H1 (cell line): ENCODE results near the gene EIF4A3. TPM values are rescaled to one million over a fixed set of nuclear protein-coding genes. Genes with fewer than 3 reads are reported as not detected.

Experiments
- EP300 ChIP-seq, 2 experiments: IDR thresholded peaks; 1 replicate in 1 of 2; 2 replicates in 1 of 2; pipeline ENCODE4 v1.6.1; 2011 to 2012; ENCODE audit warnings: low read depth in 2 of 2, low read length in 2 of 2, mild to moderate bottlenecking in 2 of 2, borderline replicate concordance in 1 of 2, inconsistent platforms in 1 of 2, moderate library complexity in 1 of 2
- SAP30 ChIP-seq: fragments of 300-600 bp; sonication (generic); IDR thresholded peaks from 2 replicates; pipeline ENCODE4 v1.7.1; 2012; ENCODE audit warnings: low read length, moderate library complexity, mild to moderate bottlenecking, inconsistent platforms; ENCODE audit not compliant: insufficient read depth, insufficient replicate concordance
- polyA plus RNA-seq, 7 experiments: library from polyadenylated mRNA; depleted of rRNA in 3 of 7; stranded (reverse) in 5 of 7; unstranded in 2 of 7; fragments of >200 nt in 5 of 7; fragments of 200-250 nt in 2 of 7; gene quantifications; 1 replicate in 5 of 7; 2 replicates in 1 of 7; 4 replicates in 1 of 7; pipeline versions ENCODE4 v1.2.1 to v1.2.3, GENCODE V29; 2011 to 2013; ENCODE audit warnings: missing spikeins in 2 of 7, mixed read lengths in 2 of 7
- total RNA-seq: library from RNA; stranded (reverse); fragmentation: NEBNext Ultra II Directional; extraction: Animal tissue kit (Norgen Biotek cat#: 25700); gene quantifications from 2 replicates; pipeline ENCODE4 v1.2.1, GENCODE V29; 2021

EIF4A3 gene
- total and polyA plus RNA-seq, 2 of the 8 experiments (the other 6 are each of a cell fraction or from before 2014, with no cell fraction given), result 142 to 146 TPM

GRCh38 chr17:80105762-80106161, 41.2 kb downstream of the EIF4A3 start (continued):
- TF ChIP-seq SAP30, result no peak
- TF ChIP-seq EP300 (IDR thresholded peaks at IDR 0.05; ENCODE audit: borderline replicate concordance in 1 of 2, low read depth in 2 of 2, low read length in 2 of 2), result no peak
- TF ChIP-seq, all 59 proteins: peak for 0
